ENCODE results near the gene FBXW9. TPM values are rescaled to one million over a fixed set of nuclear protein-coding genes. Genes with fewer than 3 reads are reported as not detected.
"Not testable (repeated sequence)": the region's sequence is repeated elsewhere in the genome, so short reads cannot be mapped to it uniquely, and the experiment has no call there.

FBXW9 gene
- total RNA-seq, 1 experiment from 2014 or later: 6.2 TPM

- DNase-seq (ENCODE audit: extremely low read depth, low read depth): no peak
Measured at GRCh38 chr19:12687496-12688196, 8.8 kb downstream of the FBXW9 start, which contains the start of gene GNG14. TSS of gene GNG14 (plus strand) at chr19:12687998. CDS start at chr19:12688049, 51 bp downstream.

- no peak for DNase-seq (ENCODE audit: extremely low read depth, low read depth)
Measured at GRCh38 chr19:12685831-12686230, 10.6 kb downstream of the FBXW9 start.

GRCh38 chr19:12681074-12681987, 15.1 kb downstream of the FBXW9 start, which contains the start of gene DHPS:
TSS of gene DHPS (minus strand) at chr19:12681880. CDS start at chr19:12681766, 114 bp downstream.
- peak; percentile 92 for DNase-seq (ENCODE audit: extremely low read depth, low read depth)

- DNase-seq (ENCODE audit: extremely low read depth, low read depth): no peak
Measured at GRCh38 chr19:12680034-12680433, 16.4 kb downstream of the FBXW9 start.

GRCh38 chr19:12678039-12678438, 18.4 kb downstream of the FBXW9 start:
- not testable (repeated sequence) for DNase-seq (ENCODE audit: extremely low read depth, low read depth)

GRCh38 chr19:12676928-12677327, 19.5 kb downstream of the FBXW9 start:
- no peak for DNase-seq (ENCODE audit: extremely low read depth, low read depth)

GRCh38 chr19:12676384-12676792, 20.0 kb downstream of the FBXW9 start:
- DNase-seq (ENCODE audit: extremely low read depth, low read depth): peak; percentile 71

GRCh38 chr19:12675940-12676339, 20.5 kb downstream of the FBXW9 start:
- DNase-seq (ENCODE audit: extremely low read depth, low read depth): no peak

- DNase-seq (ENCODE audit: extremely low read depth, low read depth): no peak
Measured at GRCh38 chr19:12675399-12675798, 21.0 kb downstream of the FBXW9 start.

GRCh38 chr19:12672744-12673143, 23.7 kb downstream of the FBXW9 start:
- DNase-seq (ENCODE audit: extremely low read depth, low read depth): no peak

- no peak for DNase-seq (ENCODE audit: extremely low read depth, low read depth)
Measured at GRCh38 chr19:12670159-12670928, 26.1 kb downstream of the FBXW9 start.

GRCh38 chr19:12669270-12670158, 26.9 kb downstream of the FBXW9 start:
- DNase-seq (ENCODE audit: extremely low read depth, low read depth): peak; percentile 57

- no peak for DNase-seq (ENCODE audit: extremely low read depth, low read depth)
Measured at GRCh38 chr19:12668932-12669269, 27.5 kb downstream of the FBXW9 start.

- DNase-seq (ENCODE audit: extremely low read depth, low read depth): no peak
Measured at GRCh38 chr19:12668346-12668745, 28.1 kb downstream of the FBXW9 start.

- no peak for DNase-seq (ENCODE audit: extremely low read depth, low read depth)
Measured at GRCh38 chr19:12667731-12668302, 28.6 kb downstream of the FBXW9 start.

- peak; percentile 43 for DNase-seq (ENCODE audit: extremely low read depth, low read depth)
Measured at GRCh38 chr19:12666265-12667048, 30.0 kb downstream of the FBXW9 start, which contains the start of the genes MAN2B1 and WDR83. TSS of gene MAN2B1 (minus strand) at chr19:12666742. CDS start at chr19:12666701, 41 bp downstream. TSS of gene WDR83 (plus strand) at chr19:12666807. CDS start at chr19:12669791, 2,984 bp downstream.

GRCh38 chr19:12665671-12666264, 30.7 kb downstream of the FBXW9 start:
- DNase-seq (ENCODE audit: extremely low read depth, low read depth): no peak

GRCh38 chr19:12665281-12665573, 31.2 kb downstream of the FBXW9 start:
- no peak for DNase-seq (ENCODE audit: extremely low read depth, low read depth)

Measured in NCI-H460 (cell line).